HCT116 (cell line): ENCODE measurements around the gene PDE10A. TPM values are rescaled to one million over a fixed set of nuclear protein-coding genes. Genes with fewer than 3 reads are reported as not detected.
"Not testable (repeated sequence)": the region's sequence is repeated elsewhere in the genome, so short reads cannot be mapped to it uniquely, and the experiment has no call there.

Experiments used
- ATAC-seq: fragments of 200-7000 bp; cut with Tn5 transposase; 2 replicates; pipeline ENCODE4 v1.9.1; 2020; ENCODE audit warnings: mild to moderate bottlenecking, moderate library complexity
- BruUV-seq: library from RNA; stranded (reverse); fragments of 400-500 nt; replicated peaks from 2 replicates; lab custom pipeline; 2021; lab: Mats Ljungman, UMichigan
- CTCF ChIA-PET: fragments of 300-600 bp; sonication (Branson Sonifier 250); formaldehyde crosslinking; loops from one replicate; lab custom pipeline; 2021; ENCODE audit warnings: antibody characterized with exemption; lab: Charles Lee
- POLR2A ChIA-PET: fragments of 300-600, 350-600 bp; sonication (Branson Sonifier 250); formaldehyde crosslinking; loops from one replicate; lab custom pipeline; 2021; ENCODE audit warnings: antibody characterized with exemption; lab: Charles Lee
- RAD21 ChIA-PET, 2 experiments: fragments of 300-600 bp; sonication (Branson Sonifier 250); formaldehyde crosslinking; loops; one replicate each; lab custom pipeline; 2023; ENCODE audit warnings: low total read pairs in 2 of 2; ENCODE audit not compliant: uncharacterized antibody in 2 of 2, unreplicated experiment in 2 of 2, low non-redundant PET in 1 of 2; lab: Charles Lee
- DNase-seq: peaks from one replicate; pipeline ENCODE4 v3.0.0-alpha.2; 2010; ENCODE audit warnings: low read depth, low spot score
- H2AFZ ChIP-seq: fragments of 200-600 bp; shearing (Covaris generic), sonication (generic); 2 replicates; pipeline ENCODE4 v1.6.1; 2017; ENCODE audit warnings: low read depth, mixed run types, mixed read lengths, antibody characterized with exemption, low read length; ENCODE audit not compliant: poor library complexity, severe bottlenecking
- H3K27ac ChIP-seq: 2 replicates; pipeline ENCODE4 v1.5.1; 2012; ENCODE audit warnings: low read depth, low read length
- H3K27me3 ChIP-seq: fragments of 200-600 bp; sonication (generic); 2 replicates; pipeline ENCODE4 v1.6.1; 2016; ENCODE audit warnings: mixed run types, low read length, mixed read lengths; ENCODE audit not compliant: insufficient read depth
- H3K36me3 ChIP-seq, 2 experiments: fragments of 200-500 bp in 1 of 2; fragments of 200-600 bp in 1 of 2; sonication (Bioruptor generic) in 1 of 2; sonication (generic) in 1 of 2; 2 replicates each; pipeline versions ENCODE4 v1.5.1 to v1.6.1; 2014 to 2016; ENCODE audit warnings: low read length in 2 of 2, inconsistent platforms in 1 of 2, mixed read lengths in 1 of 2, mixed run types in 1 of 2; ENCODE audit not compliant: insufficient read depth in 2 of 2, control insufficient read depth in 1 of 2
- H3K4me1 ChIP-seq, 2 experiments: fragments of 200-600 bp in 1 of 2; sonication (generic) in 1 of 2; 2 replicates each; pipeline versions ENCODE4 v1.5.1 to v1.6.1; 2012 to 2017; ENCODE audit warnings: low read length in 2 of 2, inconsistent platforms in 1 of 2, mild to moderate bottlenecking in 1 of 2, mixed read lengths in 1 of 2, mixed run types in 1 of 2, moderate library complexity in 1 of 2; ENCODE audit not compliant: insufficient read depth in 2 of 2, control insufficient read depth in 1 of 2
- H3K4me2 ChIP-seq: fragments of 200-600 bp; sonication (generic); 2 replicates; pipeline ENCODE4 v1.6.1; 2017; ENCODE audit warnings: mixed run types, low read length, mixed read lengths
- H3K4me3 ChIP-seq, 2 experiments: fragments of 200-600 bp in 1 of 2; sonication (generic) in 1 of 2; replicated peaks in 1 of 2; 2 replicates each; pipeline ENCODE4 v1.5.1; 2011 to 2016; ENCODE audit warnings: low read length in 2 of 2, control low read depth in 1 of 2, low read depth in 1 of 2, mild to moderate bottlenecking in 1 of 2, mixed read lengths in 1 of 2, mixed run types in 1 of 2
- H3K79me2 ChIP-seq: fragments of 200-600 bp; sonication (generic); 2 replicates; pipeline ENCODE4 v1.6.1; 2017; ENCODE audit warnings: mild to moderate bottlenecking, mixed run types, low read length, moderate library complexity, mixed read lengths; ENCODE audit not compliant: insufficient read depth
- H3K9ac ChIP-seq: fragments of 200-600 bp; sonication (generic); 2 replicates; pipeline ENCODE4 v1.6.1; 2016; ENCODE audit warnings: low read length, mixed read lengths
- H3K9me2 ChIP-seq: fragments of 200-600 bp; sonication (generic), shearing (Covaris generic); 2 replicates; pipeline ENCODE4 v1.6.1; 2017; ENCODE audit warnings: mixed run types, mild to moderate bottlenecking, moderate library complexity; ENCODE audit not compliant: insufficient read depth
- H3K9me3 ChIP-seq, 2 experiments: fragments of 200-500 bp in 1 of 2; fragments of 200-600 bp in 1 of 2; sonication (Bioruptor generic) in 1 of 2; sonication (generic) in 1 of 2; 2 replicates each; pipeline ENCODE4 v1.6.1; 2014 to 2017; ENCODE audit warnings: low read length in 2 of 2, mixed read lengths in 2 of 2, inconsistent platforms in 1 of 2, low read depth in 1 of 2, mild to moderate bottlenecking in 1 of 2, mixed run types in 1 of 2, moderate library complexity in 1 of 2; ENCODE audit not compliant: control insufficient read depth in 1 of 2, insufficient read depth in 1 of 2
- H4K20me1 ChIP-seq: fragments of 200-600 bp; sonication (generic), shearing (Covaris generic); 2 replicates; pipeline ENCODE4 v1.6.1; 2017; ENCODE audit warnings: mixed run types, mild to moderate bottlenecking, moderate library complexity; ENCODE audit not compliant: insufficient read depth
- ATF3 ChIP-seq: IDR thresholded peaks from 2 replicates; pipeline ENCODE4 v1.6.1; 2012
- CEBPB ChIP-seq: IDR thresholded peaks from 2 replicates; pipeline ENCODE4 v1.6.1; 2012; ENCODE audit warnings: low read depth
- EGR1 ChIP-seq: IDR thresholded peaks from 2 replicates; pipeline ENCODE4 v1.6.1; 2012; ENCODE audit warnings: low read depth
- ELF1 ChIP-seq: IDR thresholded peaks from 2 replicates; pipeline ENCODE4 v1.6.1; 2012; ENCODE audit warnings: low read depth, borderline replicate concordance
- EZH2 ChIP-seq: fragments of 200-600 bp; sonication (generic); IDR thresholded peaks from 2 replicates; pipeline ENCODE4 v1.6.1; 2017; ENCODE audit warnings: antibody characterized with exemption, mixed run types
- EZH2phosphoT487 ChIP-seq: fragments of 200-600 bp; IDR thresholded peaks from 2 replicates; pipeline ENCODE4 v1.6.1; 2018; ENCODE audit warnings: antibody characterized with exemption, borderline replicate concordance
- FOSL1 ChIP-seq: IDR thresholded peaks from 2 replicates; pipeline ENCODE4 v1.6.1; 2012; ENCODE audit warnings: low read depth
- JUND ChIP-seq: IDR thresholded peaks from 2 replicates; pipeline ENCODE4 v1.6.1; 2012
- POLR2A ChIP-seq: IDR thresholded peaks from 2 replicates; pipeline ENCODE4 v1.7.0; 2011; ENCODE audit warnings: borderline replicate concordance; ENCODE audit not compliant: insufficient read depth, insufficient read length; ENCODE audit errors: extremely low read depth
- RAD21 ChIP-seq: IDR thresholded peaks from 2 replicates; pipeline ENCODE4 v1.6.1; 2012; ENCODE audit warnings: low read depth, mild to moderate bottlenecking
- REST ChIP-seq: IDR thresholded peaks from 2 replicates; pipeline ENCODE4 v1.6.1; 2012; ENCODE audit warnings: low read depth
- SP1 ChIP-seq: IDR thresholded peaks from 2 replicates; pipeline ENCODE4 v1.6.1; 2012; ENCODE audit warnings: low read depth
- SRF ChIP-seq: IDR thresholded peaks from 2 replicates; pipeline ENCODE4 v1.6.1; 2012; ENCODE audit warnings: low read depth
- TCF7L2 ChIP-seq: IDR thresholded peaks from 2 replicates; pipeline ENCODE4 v1.7.0; 2011; ENCODE audit warnings: borderline replicate concordance, inconsistent platforms; ENCODE audit not compliant: insufficient read depth, insufficient read length; ENCODE audit errors: extremely low read depth
- YY1 ChIP-seq: IDR thresholded peaks from 2 replicates; pipeline ENCODE4 v1.6.1; 2011; ENCODE audit warnings: low read length, low read depth, moderate library complexity, mild to moderate bottlenecking; ENCODE audit not compliant: insufficient replicate concordance; ENCODE audit errors: extremely low read depth
- ZNF274 ChIP-seq: fragments of 200-500 bp; sonication (Bioruptor generic); IDR thresholded peaks from 2 replicates; pipeline ENCODE4 v1.6.1; 2014; ENCODE audit warnings: mild to moderate bottlenecking, low read depth, low read length, inconsistent platforms
- intact Hi-C: fragments of 100-400 bp; cut with micrococcal nuclease; formaldehyde crosslinking; loops from 2 replicates; pipeline ENCODE4 v1.10.0; 2022
- total RNA-seq: library from RNA; stranded (reverse); gene quantifications from one replicate; pipeline ENCODE4 v1.2.1, GENCODE V29; 2021; ENCODE audit not compliant: unreplicated experiment
- TF ChIP-seq, protein P1 (sequence below): IDR thresholded peaks from 2 replicates; pipeline ENCODE4 v1.6.1; 2012

PDE10A gene
- total RNA-seq, 1 experiment from 2014 or later: 0.37 TPM

DNA sequence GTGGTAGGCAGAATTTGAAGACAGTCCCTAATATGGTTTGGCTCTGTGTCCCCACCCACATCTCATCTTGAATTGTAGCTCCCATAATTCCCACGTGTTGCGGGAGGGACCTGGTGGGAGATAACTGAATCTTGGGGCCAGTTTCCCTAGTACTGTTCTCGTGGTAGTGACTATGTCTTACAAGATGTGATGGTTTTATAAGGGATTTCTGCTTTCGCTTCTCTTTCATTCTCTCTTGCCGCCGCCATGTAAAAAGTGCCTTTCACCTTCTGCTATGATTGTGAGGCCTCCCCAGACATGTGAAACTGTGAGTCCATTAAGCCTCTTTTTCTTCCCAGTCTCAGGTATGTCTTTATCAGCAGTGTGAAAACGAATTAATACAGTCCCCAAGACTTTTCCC is 103.4 kb downstream of the PDE10A start (continued):
- TF ChIP-seq YY1 (no peak), CEBPB (no peak), JUND (no peak), TCF7L2 (no peak)
- TF ChIP-seq, protein P1, sequence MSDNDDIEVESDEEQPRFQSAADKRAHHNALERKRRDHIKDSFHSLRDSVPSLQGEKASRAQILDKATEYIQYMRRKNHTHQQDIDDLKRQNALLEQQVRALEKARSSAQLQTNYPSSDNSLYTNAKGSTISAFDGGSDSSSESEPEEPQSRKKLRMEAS: no peak

DNA sequence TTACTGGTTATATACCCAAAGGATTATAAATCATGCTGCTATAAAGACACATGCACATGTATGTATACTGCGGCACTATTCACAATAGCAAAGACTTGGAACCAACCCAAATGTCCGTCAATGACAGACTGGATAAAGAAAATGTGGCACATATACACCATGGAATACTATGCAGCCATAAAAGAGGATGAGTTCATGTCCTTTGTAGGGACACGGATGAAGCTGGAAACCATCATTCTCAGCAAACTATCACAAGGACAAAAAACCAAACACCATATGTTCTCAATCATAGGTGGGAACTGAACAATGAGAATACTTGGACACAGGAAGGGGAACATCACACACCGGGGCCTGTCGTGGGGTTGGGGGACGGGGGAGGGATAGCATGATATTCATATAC is 104.9 kb downstream of the PDE10A start:
- H3K79me2 ChIP-seq, BruUV-seq, intact Hi-C loops, H3K4me2 ChIP-seq, H3K9me2 ChIP-seq, H2AFZ ChIP-seq, H3K27ac ChIP-seq, H3K36me3 ChIP-seq, RAD21 ChIA-PET, ATAC-seq, H3K4me1 ChIP-seq, POLR2A ChIA-PET, H4K20me1 ChIP-seq, H3K4me3 ChIP-seq, H3K9me3 ChIP-seq, H3K9ac ChIP-seq, DNase-seq, H3K27me3 ChIP-seq, CTCF ChIA-PET: not testable (repeated sequence)

DNA sequence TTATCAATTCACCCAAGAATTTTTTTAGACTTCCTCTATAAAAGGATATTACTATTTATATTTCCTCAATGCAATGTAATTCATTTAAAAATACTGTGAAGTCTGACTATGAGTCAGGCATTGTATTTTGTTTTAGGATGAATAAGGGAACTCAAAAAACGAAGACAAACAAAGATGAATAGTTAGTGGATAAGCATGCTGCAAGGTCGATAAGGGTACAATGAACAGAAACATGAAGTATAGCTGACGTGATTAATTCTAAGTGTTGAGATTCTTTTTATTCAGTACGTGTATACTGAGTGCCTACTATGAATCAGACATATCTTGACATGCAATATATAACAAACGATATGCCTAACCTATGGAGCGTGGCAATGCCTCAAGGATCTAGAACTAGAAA is 105.4 kb downstream of the PDE10A start:
- intact Hi-C loops: no loop called here
- TF ChIP-seq TCF7L2 (no peak), YY1 (no peak), REST (no peak), FOSL1 (no peak), RAD21 (no peak), ATF3 (no peak), POLR2A (no peak), JUND (no peak), SRF (no peak), SP1 (no peak), ZNF274 (no peak), ELF1 (no peak), EZH2phosphoT487 (no peak), EZH2 (no peak), EGR1 (no peak)
- TF ChIP-seq, protein P1: no peak
- no peak overlapping the region for H3K4me2 ChIP-seq
- ATAC-seq (no peak), DNase-seq (no peak)
- RAD21 ChIA-PET: no interaction called here
- BruUV-seq: no TSS peak
- POLR2A ChIA-PET: no interaction called here
- H3K9me3 ChIP-seq: no peaks in the 10 kb centered on the region
- H2AFZ ChIP-seq: no peak overlapping the region
- no peak overlapping the region for H3K27ac ChIP-seq
- H3K4me1 ChIP-seq: no peaks in the 10 kb centered on the region
- H3K79me2 ChIP-seq: no peaks in the 10 kb centered on the region
- no peaks in the 10 kb centered on the region for H3K36me3 ChIP-seq
- CTCF ChIA-PET: no interaction called here
- H3K9me2 ChIP-seq: no peaks in the 10 kb centered on the region
- H3K4me3 ChIP-seq: no peak overlapping the region
- H4K20me1 ChIP-seq: no peaks in the 10 kb centered on the region
- H3K27me3 ChIP-seq: no peaks in the 10 kb centered on the region
- H3K9ac ChIP-seq: no peak overlapping the region
